Thyroid gland (tissue), 4 donors: ENCODE results near the gene RCAN1.

ENCODE experiments used
- CTCF ChIP-seq, 6 experiments: fragments of 200-600 bp in 3 of 6; fragments of 450-650 bp in 3 of 6; sonication (generic) in 3 of 6; IDR thresholded peaks; one replicate each; pipeline ENCODE4 v1.5.1; 2016 to 2019; ENCODE audit warnings: antibody characterized with exemption in 6 of 6, mild to moderate bottlenecking in 2 of 6, inconsistent platforms in 1 of 6, moderate library complexity in 1 of 6
- POLR2A ChIP-seq, 2 donors: fragments of 450-650 bp; IDR thresholded peaks; one replicate each; pipeline ENCODE4 v1.6.1; 2017; ENCODE audit warnings: antibody characterized with exemption in 2 of 2, mild to moderate bottlenecking in 2 of 2, moderate library complexity in 1 of 2

DNA sequence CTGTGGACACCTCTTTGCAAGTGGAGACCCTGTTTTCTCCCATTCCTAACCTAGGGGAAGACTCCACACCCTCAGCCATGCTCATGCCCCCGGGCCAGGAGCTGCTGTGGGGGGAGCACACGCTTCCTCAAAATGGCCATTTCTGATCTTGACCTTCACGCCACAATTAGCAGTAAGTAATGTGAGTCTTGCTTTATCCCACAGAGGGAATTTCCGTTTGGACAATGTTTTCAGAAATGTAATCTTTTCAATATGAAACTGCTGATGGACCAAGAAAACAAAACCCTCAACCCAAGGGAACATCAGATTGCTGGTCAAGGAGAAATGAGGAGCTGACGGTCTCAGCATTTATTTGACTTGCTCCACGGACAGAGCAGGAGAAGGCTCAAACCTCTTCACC lies 94.6 kb downstream of the RCAN1 start:
- TF ChIP-seq CTCF (IDR thresholded peaks at IDR 0.05) = no peak
- no peak for TF ChIP-seq POLR2A (IDR thresholded peaks at IDR 0.05)
